Mucosa of rectum (tissue), 2 donors: ENCODE results near the gene ANKRD22.
A peak's percentile ranks its signal among the peaks of the same experiment; 100 is the strongest.
"Not testable (repeated sequence)": the region's sequence is repeated elsewhere in the genome, so short reads cannot be mapped to it uniquely, and the experiment has no call there.

Source experiments
- H3K27ac ChIP-seq, 2 donors: one replicate each; pipeline ENCODE4 v1.7.0; 2013; ENCODE audit warnings: inconsistent platforms in 2 of 2, low read depth in 2 of 2, low read length in 2 of 2
- H3K27me3 ChIP-seq, 2 donors: one replicate each; pipeline ENCODE4 v1.7.0; 2013; ENCODE audit warnings: low read length in 2 of 2; ENCODE audit not compliant: control insufficient read depth in 2 of 2, insufficient read depth in 2 of 2
- H3K36me3 ChIP-seq, 2 donors: one replicate each; pipeline ENCODE4 v1.7.0; 2013; ENCODE audit warnings: low read length in 2 of 2; ENCODE audit not compliant: control insufficient read depth in 2 of 2, insufficient read depth in 2 of 2
- H3K4me1 ChIP-seq, 2 donors: one replicate each; pipeline ENCODE4 v1.7.0; 2013; ENCODE audit warnings: low read length in 2 of 2, mild to moderate bottlenecking in 1 of 2; ENCODE audit not compliant: control insufficient read depth in 2 of 2, insufficient read depth in 2 of 2
- H3K4me3 ChIP-seq, 2 donors: one replicate each; pipeline ENCODE4 v1.7.0; 2013; ENCODE audit warnings: low read length in 2 of 2
- H3K9ac ChIP-seq, 2 donors: one replicate each; pipeline ENCODE4 v1.7.0; 2013; ENCODE audit warnings: low read length in 2 of 2, low read depth in 1 of 2, mild to moderate bottlenecking in 1 of 2
- H3K9me3 ChIP-seq, 2 donors: one replicate each; pipeline ENCODE4 v1.7.0; 2013; ENCODE audit warnings: low read length in 2 of 2; ENCODE audit not compliant: control insufficient read depth in 2 of 2
- donor health status: healthy.
- donor health status: Normal muscosa, but diverticular disease.

The ANKRD22 gene

DNA sequence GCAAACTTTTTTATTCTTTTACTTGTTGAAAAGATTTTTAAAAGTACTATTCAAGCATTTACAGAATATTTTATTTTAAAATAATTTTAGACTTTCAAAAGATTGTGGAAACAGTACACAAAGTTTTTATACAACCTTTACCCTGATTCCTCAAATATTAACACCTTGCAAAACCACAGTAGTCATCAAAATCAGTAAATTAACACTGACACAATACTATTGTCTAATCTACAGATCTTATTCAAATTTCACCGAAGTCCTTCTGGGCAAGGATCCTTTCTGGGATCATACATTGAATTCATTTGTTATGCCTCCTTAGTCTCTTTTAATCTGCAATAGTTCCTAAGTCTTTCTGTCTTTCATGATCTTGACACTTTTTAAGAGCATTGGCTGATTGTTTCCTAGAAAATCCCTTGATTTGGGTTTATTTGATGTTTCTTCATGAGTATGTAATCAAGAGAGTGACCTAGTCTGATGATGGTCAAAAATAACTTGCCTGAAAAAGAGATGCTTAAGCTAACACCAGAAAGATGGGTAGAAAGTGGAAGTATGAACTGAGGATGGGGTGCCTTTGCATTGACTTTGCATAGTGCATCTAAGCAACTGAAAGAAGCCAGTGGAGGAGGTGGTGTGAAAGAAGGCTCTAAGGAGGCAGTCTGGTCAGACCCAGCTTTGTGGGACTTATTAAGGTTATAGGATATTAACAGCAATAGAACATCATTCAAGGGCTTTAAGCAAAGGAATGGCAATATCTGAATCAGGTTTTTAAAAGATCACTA is 38.1 kb upstream of the ANKRD22 start:
- H3K9me3 ChIP-seq, result no peaks in the 10 kb centered on the region
- no peak overlapping the region for H3K27ac ChIP-seq
- H3K36me3 ChIP-seq, result peaks cover 0 to 4% of the 10 kb centered on the region in 2 donors
- no peak overlapping the region for H3K9ac ChIP-seq
- no peaks in the 10 kb centered on the region for H3K27me3 ChIP-seq
- no peak overlapping the region for H3K4me3 ChIP-seq
- H3K4me1 ChIP-seq, result peaks cover under 1 to 12% of the 10 kb centered on the region in 2 donors

DNA sequence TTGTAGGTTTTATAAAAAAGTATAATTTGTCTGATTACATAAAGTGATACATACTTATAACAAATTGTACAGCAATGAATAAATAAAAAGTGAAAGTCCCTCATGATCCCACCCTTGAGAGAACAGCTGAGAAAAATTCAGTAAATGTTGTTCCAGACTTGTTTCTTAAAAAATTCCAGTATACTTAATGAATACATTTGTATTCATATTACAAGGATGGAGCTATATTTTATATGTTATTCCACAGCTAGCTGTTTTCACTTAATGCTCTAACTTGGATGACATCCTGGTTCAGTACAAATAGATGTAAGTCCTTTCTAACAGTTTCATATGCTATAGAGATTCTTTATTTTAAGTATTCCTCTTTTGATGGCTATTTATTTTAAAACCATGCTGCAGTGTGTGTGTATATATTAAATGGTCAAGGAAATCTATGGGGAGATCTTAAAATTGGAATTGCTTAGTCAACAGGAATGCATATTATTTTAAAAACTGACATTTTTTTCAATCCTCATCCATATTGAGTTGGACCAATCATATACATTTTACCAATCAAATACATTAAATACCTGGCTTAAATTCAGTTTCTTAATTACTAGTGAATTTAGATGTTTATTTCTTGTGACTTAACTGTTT is 37.3 kb upstream of the ANKRD22 start:
- Histone ChIP-seq H3K4me1 (peaks cover 0 to 9% of the 10 kb centered on the region in 2 donors), H3K9ac (no peak overlapping the region), H3K36me3 (no peaks in the 10 kb centered on the region), H3K9me3 (no peaks in the 10 kb centered on the region), H3K4me3 (no peak overlapping the region), H3K27me3 (no peaks in the 10 kb centered on the region), H3K27ac (no peak overlapping the region)

DNA sequence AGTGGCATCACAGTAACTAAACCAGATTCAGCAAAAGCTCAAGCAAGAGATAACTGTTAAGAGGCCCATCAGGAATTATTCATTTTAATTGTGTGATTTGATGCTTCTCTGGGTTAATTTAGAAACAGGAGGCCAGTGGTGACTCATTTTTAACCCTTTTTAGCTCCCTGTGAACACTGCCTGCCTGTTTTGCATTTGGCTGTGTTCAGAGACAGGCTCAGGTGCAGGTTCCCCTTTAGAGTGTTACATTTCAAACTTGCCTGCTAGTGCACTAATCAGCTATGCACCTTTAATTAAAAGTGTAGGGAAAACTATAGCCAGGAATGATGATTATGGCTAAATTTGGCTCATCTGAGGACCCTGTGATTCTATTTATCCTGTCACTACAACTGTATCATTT is 34.9 kb upstream of the ANKRD22 start:
- H3K9me3 ChIP-seq, result no peaks in the 10 kb centered on the region
- peaks cover 5 to 15% of the 10 kb centered on the region in 2 donors for H3K4me1 ChIP-seq

GRCh38 chr10:88883448-88883809 is 31.8 kb upstream of the ANKRD22 start:
- H3K36me3 ChIP-seq, result no peaks in the 10 kb centered on the region
- peaks cover 23 to 31% of the 10 kb centered on the region in 2 donors for H3K4me1 ChIP-seq
- H3K9ac ChIP-seq, result no peak overlapping the region
- peak overlapping the region; percentile 29 to 42 for H3K27ac ChIP-seq
- no peak overlapping the region for H3K4me3 ChIP-seq
- H3K27me3 ChIP-seq, result no peaks in the 10 kb centered on the region
- no peaks in the 10 kb centered on the region for H3K9me3 ChIP-seq

More for the DNA sequence above, 34.9 kb upstream of the ANKRD22 start:
- Histone ChIP-seq H3K27ac (no peak overlapping the region), H3K9ac (no peak overlapping the region), H3K36me3 (no peaks in the 10 kb centered on the region), H3K27me3 (no peaks in the 10 kb centered on the region), H3K4me3 (no peak overlapping the region)

DNA sequence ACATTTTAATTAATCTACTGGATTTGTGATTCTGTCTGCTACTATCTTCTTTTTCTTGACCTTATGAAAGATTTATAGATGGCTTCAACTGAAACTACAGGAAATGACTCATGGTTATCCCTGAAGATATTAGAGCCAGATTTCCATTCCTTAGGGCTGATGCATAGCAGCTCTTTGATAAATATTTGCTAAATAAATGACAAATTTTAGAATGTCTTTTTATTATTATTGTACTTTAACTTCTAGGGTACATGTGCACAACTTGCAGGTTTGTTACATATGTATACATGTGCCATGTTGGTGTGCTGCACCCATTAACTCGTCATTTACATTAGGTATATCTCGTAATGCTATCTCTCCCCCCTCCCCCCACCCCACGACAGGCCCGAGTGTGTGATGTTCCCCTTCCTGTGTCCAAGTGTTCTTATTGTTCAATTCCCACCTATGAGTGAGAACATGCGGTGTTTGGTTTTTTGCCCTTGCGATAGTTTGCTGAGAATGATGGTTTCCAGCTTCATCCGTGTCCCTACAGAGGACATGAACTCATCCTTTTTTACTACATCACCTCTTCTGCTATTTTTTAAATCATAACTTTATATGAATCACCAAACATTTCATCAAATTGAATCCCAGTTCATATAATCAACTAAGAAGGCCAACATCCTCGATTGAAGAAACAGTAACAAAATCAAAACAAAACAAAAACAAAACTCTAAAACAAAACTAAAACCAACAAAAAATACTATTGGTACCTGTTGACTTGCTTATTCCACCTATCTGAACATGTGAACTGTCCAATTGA is 31.2 kb upstream of the ANKRD22 start:
- H3K9ac ChIP-seq, result peak overlapping the region; percentile 1 to 90
- H3K27ac ChIP-seq, result peak overlapping the region; percentile 93 to 98
- not testable (repeated sequence) for H3K9me3 ChIP-seq, H3K27me3 ChIP-seq, H3K36me3 ChIP-seq
- H3K4me3 ChIP-seq, result peak overlapping the region; percentile 90 to 91
- H3K4me1 ChIP-seq, result peaks cover 23 to 31% of the 10 kb centered on the region in 2 donors

DNA sequence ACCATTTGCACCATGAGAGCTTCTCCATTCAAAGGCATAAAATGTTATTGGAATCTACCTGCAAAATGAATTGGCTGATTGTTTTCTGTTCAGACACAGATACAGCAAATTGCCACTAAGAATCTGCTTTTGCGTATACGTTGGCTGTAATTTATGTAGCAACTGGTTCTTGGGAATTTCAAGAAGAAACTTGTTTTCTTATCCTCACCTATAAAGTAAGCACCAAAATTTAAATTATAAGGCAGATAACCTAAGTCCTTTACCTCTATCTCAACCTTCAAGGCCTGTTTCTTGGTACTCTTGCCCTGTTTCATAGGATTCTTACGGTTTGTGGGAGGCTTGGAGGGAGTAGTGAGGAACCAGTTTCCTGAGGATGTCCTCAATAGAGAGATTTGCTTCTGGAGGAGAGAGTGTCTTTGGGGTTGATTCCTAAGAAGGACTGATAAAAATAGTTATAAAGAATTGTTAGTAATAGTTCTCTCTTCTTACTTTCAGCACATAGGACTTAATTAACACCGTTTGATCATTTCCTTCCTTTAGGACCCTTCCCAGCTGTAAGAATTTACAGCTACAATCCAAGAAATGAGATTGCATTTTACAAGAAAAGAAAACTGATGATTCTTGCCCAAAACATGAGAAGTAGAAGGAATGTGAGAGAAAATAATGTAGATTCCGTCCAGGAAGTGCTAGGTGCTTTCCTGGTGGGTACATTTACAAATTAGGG is 30.4 kb upstream of the ANKRD22 start:
- Histone ChIP-seq H3K27me3 (no peaks in the 10 kb centered on the region), H3K9ac (peak overlapping the region; percentile 90 to 97), H3K27ac (peak overlapping the region; percentile 93 to 98), H3K9me3 (no peaks in the 10 kb centered on the region), H3K4me1 (peaks cover 23 to 31% of the 10 kb centered on the region in 2 donors), H3K36me3 (no peaks in the 10 kb centered on the region), H3K4me3 (peak overlapping the region; percentile 90 to 91)

DNA sequence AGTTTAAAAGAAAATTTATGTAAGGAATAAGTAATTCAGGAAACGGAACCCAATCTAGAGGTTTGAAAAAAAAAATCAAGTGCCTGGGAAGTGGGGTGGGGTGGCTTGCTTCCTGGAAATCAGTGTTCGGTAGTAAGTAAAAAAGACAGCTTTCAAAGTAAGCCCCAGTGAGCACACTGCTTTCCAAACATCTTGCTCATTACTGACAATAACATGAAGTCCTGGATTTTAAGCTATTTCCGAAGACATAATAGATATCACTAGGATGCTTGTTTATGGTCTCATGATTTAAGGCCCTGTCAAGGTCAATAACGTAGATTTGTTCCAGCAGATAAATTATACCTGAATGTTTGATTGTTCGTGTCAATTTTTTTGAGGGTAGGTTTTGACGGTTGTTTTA is 29.7 kb upstream of the ANKRD22 start:
- Histone ChIP-seq H3K27ac (peak overlapping the region; percentile 93 to 98), H3K9ac (peak overlapping the region; percentile 90 to 97), H3K4me3 (peak overlapping the region; percentile 90 to 91), H3K9me3 (no peaks in the 10 kb centered on the region), H3K4me1 (peaks cover 23 to 31% of the 10 kb centered on the region in 2 donors), H3K36me3 (no peaks in the 10 kb centered on the region), H3K27me3 (no peaks in the 10 kb centered on the region)

GRCh38 chr10:88880282-88881076 is 28.8 kb upstream of the ANKRD22 start:
- H3K4me3 ChIP-seq, result peak overlapping the region; percentile 90 to 91
- peak overlapping the region; percentile 90 to 97 for H3K9ac ChIP-seq
- H3K27me3 ChIP-seq, result no peaks in the 10 kb centered on the region
- H3K27ac ChIP-seq, result peak overlapping the region; percentile 93 to 98
- no peaks in the 10 kb centered on the region for H3K9me3 ChIP-seq
- no peaks in the 10 kb centered on the region for H3K36me3 ChIP-seq
- H3K4me1 ChIP-seq, result peaks cover 23 to 31% of the 10 kb centered on the region in 2 donors
